GM12874 (cell line): ENCODE results near the gene PROS1.

ENCODE experiments used
- TF ChIP-seq, protein P1 (sequence below): IDR thresholded peaks from 2 replicates; pipeline ENCODE4 v1.5.1; 2011; ENCODE audit warnings: low read depth, mild to moderate bottlenecking, control low read depth, low read length, moderate library complexity; ENCODE audit not compliant: insufficient read depth

The PROS1 gene

DNA sequence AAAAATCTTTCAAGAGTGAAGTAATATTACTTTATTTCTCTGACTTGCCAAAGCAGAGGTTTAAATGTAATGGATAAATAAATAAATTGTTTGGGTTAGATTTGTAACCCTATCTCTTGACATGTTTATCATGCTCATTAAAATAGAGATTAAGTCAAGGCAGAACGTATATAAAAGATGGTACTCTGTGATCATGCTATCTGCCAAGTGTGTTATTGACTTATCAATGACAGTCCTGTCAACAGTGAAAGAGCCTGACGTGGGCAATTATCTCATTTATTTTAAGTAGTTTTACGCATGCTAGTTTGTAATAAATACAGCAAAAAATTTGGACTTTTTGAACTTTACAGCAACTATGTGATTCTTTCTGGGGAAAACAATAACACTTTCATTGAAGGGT is 43.7 kb downstream of the PROS1 start:
- TF ChIP-seq, protein P1, sequence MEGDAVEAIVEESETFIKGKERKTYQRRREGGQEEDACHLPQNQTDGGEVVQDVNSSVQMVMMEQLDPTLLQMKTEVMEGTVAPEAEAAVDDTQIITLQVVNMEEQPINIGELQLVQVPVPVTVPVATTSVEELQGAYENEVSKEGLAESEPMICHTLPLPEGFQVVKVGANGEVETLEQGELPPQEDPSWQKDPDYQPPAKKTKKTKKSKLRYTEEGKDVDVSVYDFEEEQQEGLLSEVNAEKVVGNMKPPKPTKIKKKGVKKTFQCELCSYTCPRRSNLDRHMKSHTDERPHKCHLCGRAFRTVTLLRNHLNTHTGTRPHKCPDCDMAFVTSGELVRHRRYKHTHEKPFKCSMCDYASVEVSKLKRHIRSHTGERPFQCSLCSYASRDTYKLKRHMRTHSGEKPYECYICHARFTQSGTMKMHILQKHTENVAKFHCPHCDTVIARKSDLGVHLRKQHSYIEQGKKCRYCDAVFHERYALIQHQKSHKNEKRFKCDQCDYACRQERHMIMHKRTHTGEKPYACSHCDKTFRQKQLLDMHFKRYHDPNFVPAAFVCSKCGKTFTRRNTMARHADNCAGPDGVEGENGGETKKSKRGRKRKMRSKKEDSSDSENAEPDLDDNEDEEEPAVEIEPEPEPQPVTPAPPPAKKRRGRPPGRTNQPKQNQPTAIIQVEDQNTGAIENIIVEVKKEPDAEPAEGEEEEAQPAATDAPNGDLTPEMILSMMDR = no peak

DNA sequence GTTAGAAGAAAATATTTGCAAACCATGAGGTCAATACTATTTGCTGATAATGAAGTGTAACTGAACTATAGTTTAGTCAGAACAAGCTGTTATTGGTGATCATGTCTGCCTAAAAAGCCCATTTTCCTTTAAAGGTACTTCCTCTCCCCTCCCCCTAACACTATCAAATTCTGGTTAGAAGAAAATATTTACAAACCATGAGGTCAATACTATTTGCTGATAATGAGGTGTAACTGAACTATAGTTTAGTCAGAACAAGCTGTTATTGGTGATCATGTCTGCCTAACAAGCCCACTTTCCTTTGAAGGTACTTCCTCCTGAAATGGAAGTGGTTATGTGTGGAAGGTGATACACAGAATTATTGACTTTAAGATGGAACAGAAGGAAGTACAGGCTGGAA is 46.9 kb downstream of the PROS1 start:
- TF ChIP-seq, protein P1 = no peak

DNA sequence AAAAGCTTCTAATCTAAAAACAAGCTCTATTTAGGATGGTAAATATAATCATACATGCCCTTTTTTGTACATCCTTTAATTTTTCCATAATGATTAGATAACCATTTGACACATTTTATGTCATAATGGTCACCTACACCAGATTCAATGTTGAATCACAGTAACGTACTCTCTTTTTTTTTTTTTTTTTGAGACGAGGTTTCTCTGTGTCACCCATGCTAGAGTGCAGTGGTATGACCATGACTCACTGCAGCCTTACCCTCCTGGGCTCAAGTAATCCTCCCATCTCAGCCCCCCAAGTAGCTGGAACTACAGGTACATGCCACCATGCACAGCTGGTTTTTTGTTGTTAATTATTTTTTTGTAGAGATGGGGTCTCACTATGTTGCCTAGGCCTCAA is 49.2 kb downstream of the PROS1 start:
- TF ChIP-seq, protein P1 = no peak

DNA sequence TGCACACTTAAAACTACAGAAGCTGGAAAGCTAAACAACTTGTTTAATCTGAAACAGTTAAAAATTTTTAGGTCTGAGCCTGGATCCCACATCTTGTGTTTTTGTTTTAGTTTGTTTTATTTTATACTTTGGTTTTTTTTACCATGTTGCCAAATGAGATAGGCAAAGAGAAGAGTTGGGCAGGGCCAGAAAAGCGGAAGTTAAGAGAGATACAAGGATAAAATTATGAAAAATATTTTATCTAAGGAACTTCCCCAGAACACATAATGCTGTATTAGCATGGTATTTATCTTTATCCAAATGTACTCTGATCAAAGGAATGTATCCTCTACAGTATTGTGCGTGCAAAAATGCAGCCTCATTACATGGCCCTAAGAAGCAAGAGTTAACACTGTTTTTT is 50.7 kb downstream of the PROS1 start:
- TF ChIP-seq, protein P1 = no peak

DNA sequence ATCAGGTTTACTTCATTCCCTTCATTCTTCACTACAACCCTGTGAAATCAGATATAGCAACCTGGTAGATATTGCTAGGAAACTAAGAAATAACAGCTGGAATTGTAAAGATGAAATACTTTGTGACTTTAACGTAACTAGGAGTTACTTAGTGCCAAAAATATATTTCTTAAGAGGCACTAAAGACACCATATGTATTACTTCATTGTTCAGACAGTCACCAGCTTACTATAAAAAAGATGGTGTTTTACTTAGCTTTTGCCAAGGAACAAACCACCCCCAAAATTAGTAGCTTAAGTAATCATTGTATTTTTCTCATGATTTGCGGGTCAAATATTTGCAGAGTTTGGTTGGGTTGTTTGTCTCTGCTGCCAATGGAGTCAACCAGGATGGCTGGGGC is 62.5 kb downstream of the PROS1 start:
- TF ChIP-seq, protein P1 = no peak

DNA sequence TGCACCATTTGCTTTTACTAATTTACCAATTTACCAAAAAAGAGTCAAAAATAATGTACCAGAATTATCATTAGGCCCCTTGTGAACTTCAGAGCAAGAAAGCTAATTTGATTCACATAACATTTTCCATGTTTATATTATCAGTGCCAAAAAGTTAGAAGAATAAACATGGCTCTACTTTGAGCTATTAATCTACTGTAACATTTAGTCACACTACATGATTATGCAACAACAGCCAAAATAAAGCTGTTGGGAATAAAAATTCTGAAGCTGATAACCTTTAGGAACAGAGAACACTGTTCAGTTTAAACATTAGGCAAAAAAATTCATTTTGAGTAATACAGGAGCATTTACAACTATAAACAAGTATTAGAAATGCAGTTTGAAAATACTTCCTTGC is 63.6 kb downstream of the PROS1 start:
- TF ChIP-seq, protein P1 = no peak

DNA sequence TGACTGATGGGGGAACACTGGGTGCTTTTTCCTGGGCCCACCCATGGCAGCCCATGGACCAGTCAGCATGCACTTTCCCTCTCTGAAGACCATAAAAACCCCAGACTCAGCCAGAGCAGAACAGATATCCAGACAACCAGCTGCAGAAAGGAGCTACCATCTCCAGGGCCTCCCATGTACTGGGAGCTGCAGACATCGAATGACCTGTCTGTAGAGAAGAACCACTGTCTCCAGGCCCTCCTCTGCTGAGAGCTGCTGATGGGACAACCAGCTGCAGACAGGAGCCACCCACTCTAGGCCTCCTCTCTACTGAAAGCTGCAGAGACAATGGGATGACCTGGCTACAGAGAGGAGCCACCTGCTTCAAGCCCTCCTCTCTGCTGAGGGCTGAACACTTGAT is 66.6 kb downstream of the PROS1 start:
- TF ChIP-seq, protein P1 = no peak

DNA sequence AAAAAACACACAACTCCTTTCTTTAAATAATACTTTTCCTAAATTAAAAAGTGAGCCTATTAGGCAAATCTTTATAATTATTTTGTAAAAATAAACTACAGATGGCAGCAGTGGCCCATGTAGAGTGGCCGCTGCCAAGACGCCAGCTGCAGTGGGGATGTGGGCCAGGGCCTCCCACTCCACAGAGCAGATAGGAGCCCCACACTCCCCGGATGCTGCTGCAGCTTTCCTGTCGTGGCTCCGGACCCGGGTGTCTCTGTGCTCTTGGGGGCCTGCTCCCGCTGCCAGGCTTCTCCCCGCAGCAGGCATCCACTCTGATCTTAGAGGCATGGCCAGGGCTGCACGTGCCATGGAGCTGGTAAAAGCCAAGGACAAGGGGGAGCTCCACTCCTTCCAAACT is 67.5 kb downstream of the PROS1 start:
- TF ChIP-seq, protein P1 = no peak
